Measurements from ENCODE around the gene PPA1.
"Not testable (repeated sequence)": the region's sequence is repeated elsewhere in the genome, so short reads cannot be mapped to it uniquely, and the experiment has no call there.

The PPA1 gene

DNA sequence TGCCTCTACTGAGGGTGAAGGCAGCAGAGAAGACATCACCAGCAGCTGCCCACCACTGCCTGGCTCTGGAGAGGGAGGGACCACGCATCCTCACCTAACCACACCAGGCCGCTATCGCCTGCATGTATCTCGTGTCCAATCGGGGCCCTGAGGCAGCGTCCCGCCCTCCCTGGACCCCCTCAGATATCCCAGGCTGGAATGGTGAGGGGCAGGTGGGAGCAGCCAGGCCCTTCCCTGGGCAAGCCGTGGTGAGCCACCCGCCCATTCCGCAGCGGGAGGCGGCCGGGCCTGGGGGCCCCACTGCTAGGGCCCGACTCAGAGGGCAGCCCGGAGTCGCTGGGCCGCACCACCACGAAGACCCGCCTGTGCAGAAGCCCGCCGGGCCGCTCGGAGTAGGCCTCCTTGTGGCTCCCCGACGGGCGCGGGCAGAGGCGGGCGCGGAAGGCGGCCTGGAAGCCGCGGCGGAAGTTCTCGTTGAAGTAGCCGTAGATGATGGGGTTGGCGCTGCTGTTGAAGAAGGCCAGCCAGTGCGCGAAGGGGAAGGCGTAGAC lies 21.6 kb upstream of the PPA1 start:
- DNase-seq (ENCODE audit: low spot score), result no peak

DNA sequence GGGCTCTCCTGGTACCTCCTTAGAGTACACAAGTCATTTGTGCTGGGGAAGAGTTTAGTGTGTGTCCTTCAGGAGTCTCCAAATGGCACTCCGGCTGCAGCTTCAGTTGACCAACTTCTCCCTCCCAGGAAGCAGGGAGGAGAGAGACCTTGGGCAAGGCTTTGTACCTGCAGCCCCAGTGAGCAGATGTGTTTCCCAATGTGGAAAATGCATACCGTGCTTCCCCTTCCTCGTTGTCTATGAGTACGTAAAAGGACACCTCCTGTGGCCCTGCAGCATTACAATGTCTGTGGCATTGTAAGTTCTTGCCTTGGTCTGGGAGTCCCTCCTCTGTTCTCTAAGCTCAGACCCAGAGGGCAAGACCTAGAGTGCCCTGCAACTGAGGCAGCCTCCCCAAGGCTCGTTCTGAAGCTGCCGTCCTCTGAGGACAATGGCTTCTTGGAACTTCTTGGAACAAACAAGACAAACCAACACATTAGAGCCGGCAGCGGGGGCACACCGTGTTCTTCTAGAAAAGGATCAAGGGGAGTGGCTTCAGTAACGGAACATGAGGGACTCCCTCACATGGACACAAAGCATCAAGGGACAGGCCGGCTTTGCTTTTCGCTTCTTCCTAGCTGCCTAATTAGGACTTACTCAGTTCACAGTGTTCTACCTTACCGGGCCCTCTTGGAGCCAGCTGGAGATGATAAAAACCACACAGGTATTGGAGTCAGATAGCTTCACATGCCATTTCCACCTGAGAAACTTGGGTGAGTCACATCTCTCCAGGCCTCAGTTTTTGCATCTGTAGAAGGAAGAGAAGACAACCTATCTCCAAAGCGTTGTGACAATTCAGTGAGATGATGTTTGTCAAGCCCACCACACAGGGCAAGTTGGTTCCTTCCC lies 20.9 kb upstream of the PPA1 start:
- no peak for DNase-seq (ENCODE audit: low spot score)

DNA sequence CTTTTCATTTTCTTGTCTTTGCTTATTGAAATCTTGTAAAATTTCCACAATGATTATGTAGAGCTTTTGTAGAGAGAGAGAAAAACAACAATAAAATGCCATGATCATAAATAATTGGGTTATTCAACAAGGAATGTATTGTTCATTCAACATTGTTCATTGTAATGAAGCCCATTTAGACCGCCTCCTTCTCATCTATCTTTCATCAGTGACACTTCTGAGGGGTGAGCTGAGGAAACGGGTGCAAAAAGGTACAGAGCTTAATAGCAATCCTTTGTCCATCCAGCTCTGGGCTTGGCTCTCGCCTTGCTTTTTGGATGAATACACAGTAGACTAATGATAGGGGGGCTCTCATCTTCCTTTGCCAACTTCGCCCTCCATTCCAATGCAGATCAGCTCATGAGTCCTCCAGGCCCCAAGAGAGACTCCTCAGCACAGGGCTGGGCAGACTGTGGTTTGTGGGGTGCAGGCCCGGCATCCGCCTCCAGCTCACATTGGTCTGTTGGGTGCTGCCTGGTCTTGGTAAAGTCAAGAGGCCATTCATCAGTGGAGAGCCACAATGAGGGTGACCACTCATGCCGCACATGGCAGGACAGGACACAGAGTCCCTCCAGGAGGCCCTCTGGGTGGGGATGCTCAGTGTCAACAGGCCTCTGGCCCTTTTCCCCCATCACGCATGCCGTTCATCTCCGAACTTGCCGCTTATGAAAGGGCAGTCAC lies 17.9 kb upstream of the PPA1 start:
- DNase-seq (ENCODE audit: low spot score), result no peak

DNA sequence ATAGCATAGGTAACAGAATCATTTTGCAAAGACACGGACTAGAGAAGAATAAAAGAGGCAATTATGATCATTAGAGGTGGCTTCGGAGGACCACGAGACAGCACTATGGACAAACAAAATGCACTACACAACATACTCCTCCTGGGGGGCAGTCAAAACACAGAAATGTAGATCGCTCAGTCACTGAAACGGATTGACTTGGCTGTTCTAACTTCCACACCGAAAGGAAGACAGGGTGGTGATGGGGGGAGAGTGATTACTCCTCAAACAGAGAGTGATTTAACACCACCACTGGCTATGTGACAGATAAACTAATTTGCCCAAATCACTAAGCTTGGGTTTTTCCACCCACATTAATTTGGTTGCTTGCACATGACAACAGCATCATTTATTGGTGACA lies 14.1 kb upstream of the PPA1 start:
- DNase-seq (ENCODE audit: low spot score), result no peak

DNA sequence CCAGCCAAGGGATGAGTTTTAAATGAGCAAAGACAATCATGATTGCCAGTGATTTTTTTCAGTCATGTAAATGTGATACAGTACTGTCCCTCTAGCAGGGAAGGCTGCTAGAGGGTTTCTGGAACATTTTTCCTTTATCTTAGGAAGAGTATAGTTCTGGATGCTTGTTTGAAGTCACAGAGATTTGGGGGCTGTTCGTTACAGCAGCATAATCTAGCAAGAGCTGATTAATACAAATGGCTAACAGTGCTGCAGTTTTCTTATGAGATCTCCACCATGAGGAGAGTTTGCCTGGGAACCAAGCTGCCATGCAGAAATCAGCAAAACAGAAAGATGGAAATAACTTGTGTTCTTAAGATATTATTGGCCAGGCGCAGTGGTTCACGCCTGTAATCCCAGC lies 7.9 kb upstream of the PPA1 start:
- DNase-seq (ENCODE audit: low spot score), result no peak

DNA sequence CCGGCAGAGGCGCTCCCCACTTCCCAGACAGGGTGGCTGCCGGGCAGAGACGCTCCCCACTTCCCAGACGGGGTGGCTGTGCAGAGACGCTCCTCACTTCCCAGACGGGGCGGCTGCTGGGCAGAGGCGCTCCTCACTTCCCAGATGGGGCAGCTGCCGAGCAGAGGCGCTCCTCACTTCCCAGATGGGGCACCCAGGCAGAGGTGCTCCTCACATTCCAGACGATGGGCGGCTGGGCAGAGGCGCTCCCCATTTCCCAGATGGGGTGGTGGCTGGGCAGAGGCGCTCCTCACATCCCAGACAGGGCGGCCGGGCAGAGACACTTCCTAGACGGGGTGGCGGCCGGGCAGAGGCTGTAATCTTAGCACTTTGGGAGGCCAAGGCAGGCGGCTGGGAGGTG lies 6.8 kb upstream of the PPA1 start:
- DNase-seq (ENCODE audit: low spot score), result not testable (repeated sequence)

DNA sequence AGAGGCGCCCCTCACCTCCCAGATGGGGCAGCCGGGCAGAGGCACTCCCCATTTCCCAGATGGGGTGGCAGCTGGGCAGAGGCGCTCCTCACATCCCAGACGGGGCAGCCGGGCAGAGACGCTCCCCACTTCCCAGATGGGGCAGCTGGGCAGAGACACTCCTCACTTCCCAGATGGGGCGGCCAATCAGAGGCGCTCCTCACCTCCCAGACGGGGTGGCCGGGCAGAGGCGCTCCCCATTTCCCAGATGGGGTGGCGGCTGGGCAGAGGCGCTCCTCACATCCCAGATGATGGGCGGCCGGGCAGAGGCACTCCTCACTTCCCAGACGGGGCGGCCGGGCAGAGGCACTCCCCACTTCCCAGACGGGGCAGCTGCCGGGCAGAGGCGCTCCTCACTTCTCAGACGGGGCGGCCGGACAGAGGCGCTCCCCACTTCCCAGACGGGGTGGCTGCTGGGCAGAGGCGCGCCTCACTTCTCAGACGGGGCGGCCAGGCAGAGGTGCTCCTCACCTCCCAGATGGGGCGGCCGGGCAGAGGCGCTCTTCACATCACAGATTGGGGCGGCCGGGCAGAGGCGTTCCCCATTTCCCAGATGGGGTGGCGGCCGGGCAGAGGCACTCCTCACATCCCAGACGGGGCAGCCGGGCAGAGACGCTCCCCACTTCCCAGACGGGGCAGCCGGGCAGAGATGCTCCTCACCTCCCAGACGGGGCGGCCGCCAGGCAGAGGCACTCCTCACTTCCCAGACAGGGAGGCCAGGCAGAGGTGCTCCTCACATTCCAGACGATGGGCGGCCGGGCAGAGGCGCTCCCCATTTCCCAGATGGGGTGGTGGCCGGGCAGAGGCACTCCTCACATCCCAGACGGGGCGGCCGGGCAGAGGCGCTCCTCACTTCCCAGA lies 6.1 kb upstream of the PPA1 start:
- not testable (repeated sequence) for DNase-seq (ENCODE audit: low spot score)

DNA sequence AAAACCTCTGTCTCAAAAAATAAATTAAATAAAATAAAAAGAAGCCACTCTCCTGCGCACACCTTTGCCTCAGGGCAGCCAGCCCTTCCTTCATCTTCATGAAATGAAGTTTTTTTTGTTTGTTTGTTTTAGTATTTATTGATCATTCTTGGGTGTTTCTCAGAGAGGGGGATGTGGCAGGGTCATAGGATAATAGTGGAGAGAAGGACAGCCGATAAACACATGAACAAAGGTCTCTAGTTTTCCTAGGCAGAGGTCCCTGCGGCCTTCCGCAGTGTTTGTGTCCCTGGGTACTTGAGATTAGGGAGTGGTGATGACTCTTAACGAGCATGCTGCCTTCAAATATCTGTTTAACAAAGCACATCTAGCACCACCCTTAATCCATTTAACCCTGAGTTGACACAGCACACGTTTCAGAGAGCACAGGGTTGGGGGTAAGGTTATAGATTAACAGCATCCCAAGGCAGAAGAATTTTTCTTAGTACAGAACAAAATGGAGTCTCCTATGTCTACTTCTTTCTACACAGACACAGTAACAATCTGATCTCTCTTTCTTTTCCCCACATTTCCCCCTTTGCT lies 4.8 kb upstream of the PPA1 start:
- DNase-seq (ENCODE audit: low spot score), result not testable (repeated sequence)

DNA sequence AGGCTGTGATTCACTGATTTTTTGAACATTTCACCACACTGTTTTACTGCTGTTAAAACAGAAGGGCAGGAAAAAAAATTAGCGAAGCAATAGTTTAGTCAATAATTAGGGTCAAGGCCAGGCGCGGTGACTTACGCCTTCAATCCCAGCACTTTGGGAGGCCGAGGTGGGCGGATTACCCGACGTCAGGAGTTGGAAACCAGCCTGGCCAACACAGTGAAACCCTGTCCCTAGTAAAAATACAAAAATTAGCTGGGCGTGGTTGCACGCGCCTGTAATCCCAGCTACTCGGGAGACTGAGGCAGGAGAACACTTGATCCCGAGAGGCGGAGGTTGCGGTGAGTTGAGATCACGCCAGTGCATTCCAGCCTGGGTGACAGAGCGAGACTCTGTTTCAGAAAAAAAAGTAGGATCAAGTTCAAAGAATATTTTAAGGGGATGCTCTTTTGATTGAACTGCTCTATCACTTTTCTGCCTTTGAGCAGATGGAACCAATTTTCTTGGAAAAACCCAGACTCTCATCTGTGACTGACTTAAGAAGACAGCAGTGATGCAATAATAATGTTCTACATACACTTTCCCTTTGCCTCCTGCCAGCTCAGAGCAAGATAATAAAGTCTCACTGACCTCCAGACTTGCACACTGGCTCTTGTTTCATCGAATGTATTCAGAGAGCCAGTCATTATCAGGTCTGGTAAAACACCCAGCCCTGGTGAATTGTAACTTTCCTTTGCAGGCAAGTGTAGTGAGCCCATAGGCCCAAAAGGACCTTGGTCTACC lies 1.6 kb upstream of the PPA1 start:
- peak; percentile 18 for DNase-seq (ENCODE audit: low spot score)

DNA sequence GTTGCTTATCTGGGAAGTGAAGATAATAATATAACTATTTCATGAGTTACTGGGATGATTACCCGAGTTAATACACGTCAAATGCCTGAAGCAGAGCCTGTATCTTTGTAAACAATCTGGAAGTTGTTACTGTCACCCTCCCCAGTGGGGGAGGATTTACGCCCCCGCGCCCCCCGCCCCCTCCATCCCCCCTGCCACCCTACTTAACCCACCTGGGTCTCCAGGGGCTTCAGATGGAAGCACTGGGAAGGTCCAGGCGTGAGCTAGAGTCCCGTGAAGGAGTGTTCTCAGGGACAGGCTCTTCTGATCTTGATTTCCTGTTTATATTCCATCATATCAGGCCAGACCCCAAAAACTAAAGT lies 691 bp upstream of the PPA1 start:
- no peak for DNase-seq (ENCODE audit: low spot score)

DNA sequence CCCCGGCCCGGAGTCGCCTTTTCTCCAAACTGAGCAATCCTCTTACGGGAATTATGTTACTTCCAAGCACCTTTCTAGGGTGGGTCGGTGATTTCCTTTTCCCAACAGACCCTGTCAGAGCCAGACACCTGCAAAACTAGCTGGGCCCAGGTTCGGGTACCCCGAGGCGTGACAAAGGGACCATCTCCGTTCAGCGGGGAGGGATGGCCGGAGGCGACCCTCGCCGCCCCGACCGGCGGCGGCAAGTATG lies 445 bp downstream of the PPA1 start:
- DNase-seq (ENCODE audit: low spot score), result no peak

DNA sequence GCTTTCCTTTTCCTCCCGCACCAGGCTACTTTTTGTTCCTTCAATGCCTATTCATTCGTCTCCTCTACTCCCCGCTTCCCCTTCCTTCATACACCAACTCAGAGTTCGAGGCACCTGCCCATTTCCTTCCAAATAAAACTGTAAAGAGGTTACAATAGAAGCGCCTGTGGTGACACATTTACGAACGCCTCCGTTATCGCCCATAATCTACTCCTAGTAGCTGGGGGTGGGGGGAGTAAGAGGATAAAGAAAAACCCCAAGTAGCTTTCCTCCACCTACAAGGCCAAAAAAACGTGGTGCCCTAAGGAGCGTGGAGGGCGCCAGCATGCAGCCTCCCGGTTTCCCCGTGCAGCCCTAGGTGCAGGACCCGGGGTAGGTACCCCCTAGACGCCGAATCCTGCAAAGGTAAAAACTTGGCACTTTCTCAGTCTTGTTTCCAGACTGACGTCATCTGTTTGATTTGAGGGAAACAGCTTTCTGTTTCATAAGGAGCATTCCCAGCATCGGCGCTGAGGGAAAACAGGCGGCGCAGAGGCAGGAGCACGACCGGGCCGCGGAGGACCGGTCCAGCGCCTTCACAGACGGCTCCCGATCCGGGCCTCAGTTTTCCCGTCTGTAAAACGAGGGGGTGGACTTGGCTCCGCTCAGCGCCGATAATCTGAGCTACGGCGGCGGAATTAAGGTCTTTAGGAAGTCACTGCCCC lies 922 bp downstream of the PPA1 start:
- DNase-seq (ENCODE audit: low spot score), result peak; percentile 75

DNA sequence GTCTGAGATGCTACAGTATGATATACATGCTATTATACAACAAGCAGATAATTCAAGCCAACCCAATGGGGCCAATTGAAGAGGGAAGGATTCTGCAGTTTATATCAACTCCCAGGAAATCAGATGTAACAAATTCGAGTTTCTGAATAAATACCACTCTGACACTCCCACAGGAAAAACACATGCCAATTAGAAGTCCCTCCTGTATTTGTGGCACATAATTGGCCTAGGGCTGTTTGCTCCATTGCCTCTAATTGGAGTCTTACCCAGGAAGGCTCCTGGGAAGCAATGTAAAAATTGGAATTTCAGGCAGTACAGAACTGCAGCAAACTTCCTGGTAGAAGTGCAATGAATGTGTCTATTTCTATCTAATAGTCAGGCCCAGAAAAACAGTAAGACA lies 4.7 kb downstream of the PPA1 start:
- no peak for DNase-seq (ENCODE audit: low spot score)

DNA sequence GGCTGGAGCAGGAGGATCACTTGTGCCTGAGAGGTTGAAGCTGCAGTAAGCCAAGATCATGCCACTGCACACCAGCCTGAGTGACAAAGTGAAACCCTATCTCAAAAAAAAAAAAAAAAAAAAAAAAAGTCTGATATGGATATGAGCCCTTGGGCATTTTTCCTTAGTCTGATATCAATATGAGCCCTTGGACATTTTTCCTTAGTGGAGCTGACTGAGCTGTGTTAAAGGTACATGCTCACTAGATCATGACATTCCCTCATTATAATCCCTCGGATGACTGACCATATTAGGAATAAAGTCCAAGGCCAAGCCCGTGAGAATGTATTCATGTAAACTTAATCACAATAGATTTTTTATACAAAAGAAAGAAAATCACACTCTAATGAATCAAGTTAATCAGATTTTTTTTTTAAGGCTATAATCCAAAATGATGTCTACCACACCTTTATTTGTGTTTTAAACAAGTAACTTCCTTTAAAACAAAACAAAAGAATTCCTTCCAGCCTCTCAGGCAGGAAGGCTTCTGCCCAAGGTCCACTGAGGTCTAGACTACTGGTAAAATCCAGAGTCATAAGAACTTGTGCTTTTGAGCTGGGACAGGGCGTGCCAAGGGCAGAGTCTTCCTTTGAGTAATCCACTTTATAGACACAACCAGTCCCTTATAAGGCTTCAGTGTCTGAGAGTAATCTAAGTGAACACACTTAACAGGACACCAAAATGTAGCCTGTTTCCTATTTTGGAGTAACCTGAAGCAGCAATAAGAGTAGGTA lies 5.5 kb downstream of the PPA1 start:
- DNase-seq (ENCODE audit: low spot score), result no peak

DNA sequence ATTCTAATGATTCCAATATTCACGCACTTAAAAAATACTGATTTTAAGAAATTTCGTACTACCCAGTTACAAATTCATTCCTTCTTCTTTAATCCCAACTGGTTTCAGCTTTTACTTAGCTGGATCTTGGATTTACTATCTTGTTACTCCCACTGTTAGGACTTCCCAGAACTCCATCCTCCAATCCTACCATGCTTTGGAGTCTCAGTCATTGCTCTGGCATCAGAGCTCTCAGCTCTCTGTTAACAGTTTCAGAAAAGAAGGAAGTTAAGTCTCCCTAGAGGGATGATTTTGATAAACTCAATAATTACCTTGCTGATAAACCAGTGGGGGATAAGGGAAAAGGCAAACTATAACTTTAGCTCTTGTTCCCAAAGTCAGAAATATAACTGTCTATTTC lies 9.5 kb downstream of the PPA1 start:
- no peak for DNase-seq (ENCODE audit: low spot score)

DNA sequence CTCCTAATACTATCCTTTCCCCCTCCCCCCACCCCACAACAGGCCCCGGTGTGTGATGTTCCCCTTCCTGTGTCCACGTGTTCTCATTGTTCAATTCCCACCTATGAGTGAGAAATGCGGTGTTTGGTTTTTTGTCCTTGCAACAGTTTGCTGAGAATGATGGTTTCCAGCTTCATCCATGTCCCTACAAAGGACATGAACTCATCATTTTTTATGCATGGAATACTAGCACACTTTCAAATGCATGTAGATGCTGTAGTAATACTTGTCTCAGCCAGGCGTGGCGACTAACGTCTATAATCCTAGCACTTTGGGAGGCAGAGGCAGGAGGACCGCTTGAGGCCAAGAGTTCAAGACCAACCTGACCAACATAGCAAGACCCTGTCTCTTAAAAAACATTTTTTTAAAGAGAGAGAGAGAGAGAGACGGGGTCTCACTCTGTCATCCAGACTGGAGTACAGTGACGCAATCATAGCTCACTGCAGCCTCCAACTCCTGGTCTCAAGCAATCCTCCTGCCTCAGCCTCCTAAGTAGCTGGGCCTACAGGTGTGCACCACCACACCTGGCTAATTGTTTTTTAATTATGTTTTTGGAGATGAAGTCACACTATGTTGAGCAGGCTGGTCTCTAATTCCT lies 10.3 kb downstream of the PPA1 start:
- DNase-seq (ENCODE audit: low spot score), result not testable (repeated sequence)

DNA sequence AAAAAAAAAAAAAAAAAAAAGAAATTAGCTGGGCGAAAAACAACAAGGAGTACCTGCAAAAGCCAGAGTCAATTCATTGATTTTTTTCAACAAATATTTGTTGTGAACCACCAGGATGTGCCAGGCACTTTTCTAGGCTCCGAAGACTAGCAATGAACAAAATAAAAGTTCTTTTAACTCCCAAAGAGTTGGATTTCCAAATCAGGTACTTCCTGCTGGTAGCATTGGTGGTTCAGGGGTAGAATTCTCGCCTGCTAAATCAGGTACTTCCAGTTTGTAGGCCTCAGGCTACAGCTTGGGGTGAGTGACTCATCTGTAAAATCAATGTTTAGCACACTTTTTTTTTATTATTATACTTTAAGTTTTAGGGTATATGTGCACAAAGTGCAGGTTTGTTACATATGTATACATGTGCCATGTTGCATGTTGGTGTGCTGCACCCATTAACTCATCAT lies 10.9 kb downstream of the PPA1 start:
- no peak for DNase-seq (ENCODE audit: low spot score)

DNA sequence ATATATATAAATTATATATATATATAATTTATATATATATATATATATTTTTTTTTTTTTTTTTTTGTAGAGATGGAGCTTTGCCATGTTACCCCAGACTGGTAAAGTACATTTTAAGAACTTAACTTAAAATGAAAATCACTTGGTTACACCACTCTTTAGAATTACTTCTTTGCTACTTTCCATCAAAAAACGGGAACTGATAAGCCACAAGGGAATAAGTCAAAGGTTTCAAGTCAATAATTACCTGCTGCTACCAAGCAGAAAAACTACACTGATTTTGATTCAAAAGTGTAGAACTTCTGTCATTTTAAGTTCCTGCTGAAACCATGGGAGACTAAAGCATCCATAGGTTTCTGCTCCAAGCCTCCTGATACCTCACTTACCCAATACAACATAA lies 12.2 kb downstream of the PPA1 start:
- DNase-seq (ENCODE audit: low spot score), result no peak

DNA sequence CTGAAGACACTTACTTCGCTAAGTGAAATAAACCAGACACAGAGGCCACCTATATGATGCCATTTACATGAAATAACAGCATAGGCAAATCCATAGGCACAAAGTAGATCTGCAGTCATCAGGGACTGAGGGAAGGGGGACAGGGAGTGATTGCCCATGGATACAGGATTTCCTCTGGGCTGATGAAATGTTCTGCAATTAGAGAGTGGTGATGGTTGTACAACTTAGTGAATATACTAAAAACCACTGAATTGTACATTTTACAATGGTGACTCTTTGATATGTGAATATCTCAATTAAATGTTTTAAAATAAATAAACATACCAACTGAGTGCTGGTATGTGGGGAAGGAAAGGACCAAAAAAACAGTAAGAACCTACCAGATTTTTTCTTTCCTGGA lies 20.4 kb downstream of the PPA1 start:
- no peak for DNase-seq (ENCODE audit: low spot score)

Data from RKO (cell line).